DOHH2 (cell line): ENCODE results near the gene ZFX.

Experiments
- H3F3A ChIP-seq: fragments of 200-600 bp; sonication (generic), shearing (Covaris generic); 2 replicates; pipeline ENCODE4 v1.6.0; 2016; ENCODE audit warnings: antibody characterized with exemption, mild to moderate bottlenecking; ENCODE audit not compliant: control insufficient read depth, insufficient read depth
- H3K27ac ChIP-seq: fragments of 200-600 bp; sonication (generic); 2 replicates; pipeline ENCODE4 v1.5.1; 2014; ENCODE audit warnings: low read depth, mild to moderate bottlenecking, low read length, moderate library complexity
- H3K27me3 ChIP-seq: fragments of 200-600 bp; sonication (generic); 2 replicates; pipeline ENCODE4 v1.6.1; 2014; ENCODE audit warnings: mild to moderate bottlenecking, low read length, mixed read lengths; ENCODE audit not compliant: control insufficient read depth
- H3K36me3 ChIP-seq: fragments of 200-600 bp; sonication (generic); 2 replicates; pipeline ENCODE4 v1.6.1; 2014; ENCODE audit warnings: mild to moderate bottlenecking, low read length, moderate library complexity, mixed read lengths; ENCODE audit not compliant: control insufficient read depth
- H3K4me1 ChIP-seq: fragments of 200-600 bp; sonication (generic); 2 replicates; pipeline ENCODE4 v1.6.1; 2014; ENCODE audit warnings: mild to moderate bottlenecking, low read length, mixed read lengths; ENCODE audit not compliant: control insufficient read depth
- H3K4me2 ChIP-seq: fragments of 200-600 bp; sonication (generic); 2 replicates; pipeline ENCODE4 v1.6.0; 2014; ENCODE audit warnings: mild to moderate bottlenecking, low read length, moderate library complexity
- H3K4me3 ChIP-seq: fragments of 200-600 bp; sonication (generic); 2 replicates; pipeline ENCODE4 v1.5.1; 2014; ENCODE audit warnings: mild to moderate bottlenecking, low read length, mixed read lengths
- H3K79me2 ChIP-seq: fragments of 200-600 bp; sonication (generic); 2 replicates; pipeline ENCODE4 v1.6.1; 2014; ENCODE audit warnings: mild to moderate bottlenecking, low read length, mixed read lengths; ENCODE audit not compliant: control insufficient read depth
- H3K9me2 ChIP-seq: fragments of 200-600 bp; sonication (generic); replicated peaks from 2 replicates; pipeline ENCODE4 v1.6.1; 2014; ENCODE audit warnings: mild to moderate bottlenecking, low read length, mixed read lengths; ENCODE audit not compliant: control insufficient read depth
- H3K9me3 ChIP-seq: fragments of 200-600 bp; sonication (generic); 2 replicates; pipeline ENCODE4 v1.6.1; 2014; ENCODE audit warnings: antibody characterized with exemption, low read length, mixed read lengths; ENCODE audit not compliant: control insufficient read depth, insufficient read depth
- H4K20me1 ChIP-seq: fragments of 200-600 bp; sonication (generic); 2 replicates; pipeline ENCODE4 v1.6.0; 2014; ENCODE audit warnings: low read depth, mild to moderate bottlenecking, antibody characterized with exemption, low read length, moderate library complexity; ENCODE audit not compliant: control insufficient read depth, insufficient read depth
- EZH2phosphoT487 ChIP-seq: fragments of 200-600 bp; sonication (generic); IDR thresholded peaks from 2 replicates; pipeline ENCODE4 v1.6.1; 2017; ENCODE audit warnings: borderline replicate concordance, mild to moderate bottlenecking, antibody characterized with exemption, low read length, moderate library complexity, mixed read lengths
- TF ChIP-seq, protein P1 (sequence below): fragments of 200-600 bp; sonication (generic); IDR thresholded peaks from one replicate; pipeline ENCODE4 v1.5.1; 2014; ENCODE audit warnings: antibody characterized with exemption, mild to moderate bottlenecking, low read depth, low read length; ENCODE audit not compliant: poor library complexity, severe bottlenecking

ZFX gene

DNA sequence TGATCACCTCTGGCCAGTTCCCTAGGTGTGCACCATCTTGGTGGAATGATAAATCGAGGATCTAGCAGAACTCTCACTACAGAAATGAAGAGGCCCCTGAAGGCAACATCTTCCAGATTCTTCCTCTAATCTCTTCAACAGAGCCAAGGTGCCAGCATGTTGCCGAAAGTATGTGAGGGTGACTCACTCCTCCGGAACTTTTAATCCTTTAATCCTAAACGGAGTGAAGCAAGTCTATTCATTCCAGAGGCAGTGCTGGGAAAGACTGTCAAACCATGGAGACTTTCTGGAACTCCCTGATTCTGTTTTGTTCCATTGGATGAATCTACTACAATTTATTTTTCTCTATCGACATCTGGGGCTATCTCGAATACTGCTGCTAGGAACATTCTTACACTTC, 95.7 kb downstream of the ZFX start:
- Histone ChIP-seq H3K4me2 (no peak overlapping the region), H3K79me2 (no peaks in the 10 kb centered on the region), H3K9me2 (no peaks in the 10 kb centered on the region), H3K9me3 (no peaks in the 10 kb centered on the region), H3K27me3 (no peaks in the 10 kb centered on the region), H3K27ac (no peak overlapping the region), H3F3A (no peaks in the 10 kb centered on the region), H3K4me3 (no peak overlapping the region), H4K20me1 (no peaks in the 10 kb centered on the region), H3K36me3 (no peaks in the 10 kb centered on the region), H3K4me1 (peaks cover 6% of the 10 kb centered on the region; the same call in 1 of the 2 replicates)
- TF ChIP-seq EZH2phosphoT487, result no peak
- TF ChIP-seq, protein P1, sequence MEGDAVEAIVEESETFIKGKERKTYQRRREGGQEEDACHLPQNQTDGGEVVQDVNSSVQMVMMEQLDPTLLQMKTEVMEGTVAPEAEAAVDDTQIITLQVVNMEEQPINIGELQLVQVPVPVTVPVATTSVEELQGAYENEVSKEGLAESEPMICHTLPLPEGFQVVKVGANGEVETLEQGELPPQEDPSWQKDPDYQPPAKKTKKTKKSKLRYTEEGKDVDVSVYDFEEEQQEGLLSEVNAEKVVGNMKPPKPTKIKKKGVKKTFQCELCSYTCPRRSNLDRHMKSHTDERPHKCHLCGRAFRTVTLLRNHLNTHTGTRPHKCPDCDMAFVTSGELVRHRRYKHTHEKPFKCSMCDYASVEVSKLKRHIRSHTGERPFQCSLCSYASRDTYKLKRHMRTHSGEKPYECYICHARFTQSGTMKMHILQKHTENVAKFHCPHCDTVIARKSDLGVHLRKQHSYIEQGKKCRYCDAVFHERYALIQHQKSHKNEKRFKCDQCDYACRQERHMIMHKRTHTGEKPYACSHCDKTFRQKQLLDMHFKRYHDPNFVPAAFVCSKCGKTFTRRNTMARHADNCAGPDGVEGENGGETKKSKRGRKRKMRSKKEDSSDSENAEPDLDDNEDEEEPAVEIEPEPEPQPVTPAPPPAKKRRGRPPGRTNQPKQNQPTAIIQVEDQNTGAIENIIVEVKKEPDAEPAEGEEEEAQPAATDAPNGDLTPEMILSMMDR, result no peak

DNA sequence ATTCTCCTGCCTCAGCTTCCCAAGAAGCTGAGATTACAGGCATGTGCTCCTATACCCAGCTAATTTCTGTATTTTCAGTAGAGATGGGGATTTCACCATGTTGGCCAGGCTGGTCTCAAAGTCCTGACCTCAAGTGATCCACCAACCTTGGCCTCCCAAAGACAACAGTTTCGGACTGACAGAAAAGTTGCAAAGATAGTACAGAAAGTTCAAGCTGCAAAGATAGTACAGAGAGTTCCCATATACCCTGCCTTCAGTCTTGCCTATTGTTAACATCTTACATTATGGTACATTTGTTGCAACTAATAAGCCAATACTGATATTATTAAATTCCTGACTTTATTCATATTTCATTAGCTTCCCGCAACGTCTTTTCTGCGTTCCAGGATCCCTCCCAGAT, 98.5 kb downstream of the ZFX start:
- Histone ChIP-seq H3K4me1 (peaks cover 2% of the 10 kb centered on the region; the same call in 1 of the 2 replicates), H3K27me3 (no peaks in the 10 kb centered on the region), H3K36me3 (no peaks in the 10 kb centered on the region), H4K20me1 (no peaks in the 10 kb centered on the region), H3F3A (no peaks in the 10 kb centered on the region), H3K79me2 (no peaks in the 10 kb centered on the region), H3K27ac (no peak overlapping the region), H3K9me2 (no peaks in the 10 kb centered on the region), H3K4me3 (no peak overlapping the region), H3K4me2 (no peak overlapping the region), H3K9me3 (no peaks in the 10 kb centered on the region)
- no peak for TF ChIP-seq EZH2phosphoT487
- TF ChIP-seq, protein P1, result no peak

DNA sequence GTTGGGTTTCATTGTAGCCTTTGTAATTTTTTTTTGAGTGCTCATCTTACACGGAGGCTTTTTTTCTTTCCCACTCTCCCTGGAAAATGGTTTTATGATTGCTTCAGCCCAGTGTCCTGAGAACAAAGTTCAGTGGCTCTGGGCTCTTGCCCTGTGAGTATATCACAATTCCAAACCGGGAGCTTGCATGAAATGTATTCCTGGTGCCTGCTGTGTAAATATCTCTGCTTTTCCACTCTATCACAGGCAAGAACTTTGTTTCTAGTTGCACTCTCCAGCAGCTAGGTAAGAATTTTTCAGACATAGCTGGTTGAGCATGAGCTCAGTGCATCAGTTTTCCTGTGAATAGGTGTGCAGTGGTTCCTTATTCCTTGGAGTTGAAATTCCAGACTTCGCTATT, 103.5 kb downstream of the ZFX start:
- no peak overlapping the region for H3K27ac ChIP-seq
- no peak overlapping the region for H3K4me3 ChIP-seq
- no peaks in the 10 kb centered on the region for H3K9me3 ChIP-seq
- TF ChIP-seq, protein P1, result no peak
- TF ChIP-seq EZH2phosphoT487, result no peak
- H3K4me1 ChIP-seq, result no peaks in the 10 kb centered on the region
- H3K27me3 ChIP-seq, result no peaks in the 10 kb centered on the region
- no peak overlapping the region for H3K4me2 ChIP-seq
- no peaks in the 10 kb centered on the region for H3F3A ChIP-seq
- no peaks in the 10 kb centered on the region for H3K9me2 ChIP-seq
- no peaks in the 10 kb centered on the region for H3K36me3 ChIP-seq
- no peaks in the 10 kb centered on the region for H4K20me1 ChIP-seq
- H3K79me2 ChIP-seq, result no peaks in the 10 kb centered on the region

DNA sequence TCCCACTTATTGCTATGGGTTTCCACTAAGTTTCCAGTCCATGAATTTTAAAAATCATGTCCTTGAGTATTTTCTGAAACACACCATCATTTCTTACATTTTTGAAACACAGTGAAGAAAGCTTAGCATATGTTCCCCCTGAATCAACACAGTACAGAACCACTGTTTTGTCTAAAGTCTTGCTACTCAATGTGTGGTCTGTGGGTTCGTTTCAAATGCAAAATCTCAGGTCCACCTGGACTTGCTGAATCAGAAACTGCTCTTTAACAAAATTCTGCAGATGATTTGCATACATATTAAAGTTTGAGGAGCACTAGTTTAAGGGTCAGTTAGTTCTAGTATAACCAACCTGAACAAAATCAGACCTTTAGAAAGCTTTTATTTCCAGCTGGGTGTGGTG, 103.9 kb downstream of the ZFX start:
- Histone ChIP-seq H3K4me2 (no peak overlapping the region), H3K36me3 (no peaks in the 10 kb centered on the region), H3F3A (no peaks in the 10 kb centered on the region), H3K9me3 (no peaks in the 10 kb centered on the region), H3K27me3 (no peaks in the 10 kb centered on the region), H4K20me1 (no peaks in the 10 kb centered on the region), H3K9me2 (no peaks in the 10 kb centered on the region), H3K27ac (no peak overlapping the region), H3K4me3 (no peak overlapping the region), H3K79me2 (no peaks in the 10 kb centered on the region), H3K4me1 (no peaks in the 10 kb centered on the region)
- TF ChIP-seq, protein P1, result no peak
- no peak for TF ChIP-seq EZH2phosphoT487
